Thoracic aorta (tissue), 2 donors: Measurements from ENCODE around the gene PHF1. TPM values are rescaled to one million over a fixed set of nuclear protein-coding genes. Genes with fewer than 3 reads are reported as not detected.
A peak's percentile ranks its signal among the peaks of the same experiment; 100 is the strongest.

Source experiments
- ATAC-seq: fragments of 150-250 bp; one replicate; pipeline ENCODE4 v1.8.0; 2017; ENCODE audit warnings: low read depth; ENCODE audit not compliant: insufficient number of reproducible peaks, low FRiP score
- DNase-seq: peaks from one replicate; pipeline ENCODE4 v3.0.0-alpha.2; 2020; ENCODE audit warnings: low spot score
- H3K27ac ChIP-seq, 2 donors: fragments of 200-600 bp; sonication (generic); 1 replicate in 1 of 2; 2 replicates in 1 of 2; pipeline ENCODE4 v1.5.1; 2016; ENCODE audit warnings: mild to moderate bottlenecking in 2 of 2, moderate library complexity in 2 of 2
- H3K27me3 ChIP-seq: fragments of 200-600 bp; sonication (generic); replicated peaks from 2 replicates; pipeline ENCODE4 v1.6.0; 2016; ENCODE audit warnings: mild to moderate bottlenecking; ENCODE audit not compliant: insufficient read depth
- H3K36me3 ChIP-seq: fragments of 200-600 bp; sonication (generic); one replicate; pipeline ENCODE4 v1.5.1; 2016
- H3K4me1 ChIP-seq, 2 donors: fragments of 200-600 bp; sonication (generic); 1 replicate in 1 of 2; 2 replicates in 1 of 2; pipeline versions ENCODE4 v1.5.1 to v1.6.0; 2016; ENCODE audit warnings: low read depth in 2 of 2, mild to moderate bottlenecking in 1 of 2; ENCODE audit not compliant: control insufficient read depth in 1 of 2
- H3K4me3 ChIP-seq: fragments of 200-600 bp; sonication (generic); 2 replicates; pipeline ENCODE4 v1.5.1; 2016; ENCODE audit warnings: mild to moderate bottlenecking
- H3K9me3 ChIP-seq: fragments of 200-600 bp; sonication (generic); 2 replicates; pipeline ENCODE4 v1.5.1; 2016
- CTCF ChIP-seq: fragments of 200-600 bp; sonication (generic); IDR thresholded peaks from one replicate; pipeline ENCODE4 v1.5.1; 2019; ENCODE audit warnings: antibody characterized with exemption
- total RNA-seq, 2 donors: library from RNA; depleted of rRNA; stranded (reverse); fragments of >200 nt; gene quantifications; one replicate each; pipeline versions ENCODE4 v1.1.0 to v1.2.3, GENCODE V29; 2016

The PHF1 gene
- total RNA-seq, 2 donors from 2014 or later = 82.0 to 104 TPM

- Histone ChIP-seq H3K27ac (peak overlapping the region; percentile 88 to 96), H3K9me3 (no peaks in the 10 kb centered on the region), H3K4me3 (peak overlapping the region; percentile 99), H3K36me3 (peaks cover 31% of the 10 kb centered on the region), H3K4me1 (peaks cover 7 to 48% of the 10 kb centered on the region in 2 donors), H3K27me3 (no peaks in the 10 kb centered on the region)
- ATAC-seq (no peak), DNase-seq (no peak)
- TF ChIP-seq CTCF = no peak
These were observed 805 bp downstream of the PHF1 start for GRCh38 chr6:33411632-33412005.

GRCh38 chr6:33412140-33413009 lies 1.6 kb downstream of the PHF1 start:
- DNase-seq (no peak), ATAC-seq (no peak)
- Histone ChIP-seq H3K4me1 (peaks cover 15 to 56% of the 10 kb centered on the region in 2 donors), H3K27me3 (no peaks in the 10 kb centered on the region), H3K36me3 (peaks cover 31% of the 10 kb centered on the region), H3K27ac (peak overlapping the region; percentile 88 to 96), H3K9me3 (no peaks in the 10 kb centered on the region), H3K4me3 (peak overlapping the region; percentile 99)
- TF ChIP-seq CTCF = no peak

- Histone ChIP-seq H3K4me1 (peaks cover 16 to 58% of the 10 kb centered on the region in 2 donors), H3K27ac (no peak overlapping the region), H3K27me3 (no peaks in the 10 kb centered on the region), H3K36me3 (peaks cover 31% of the 10 kb centered on the region), H3K9me3 (no peaks in the 10 kb centered on the region), H3K4me3 (no peak overlapping the region)
- DNase-seq (no peak), ATAC-seq (no peak)
- TF ChIP-seq CTCF = no peak
These were observed 2.7 kb downstream of the PHF1 start for GRCh38 chr6:33413241-33414120.

- Histone ChIP-seq H3K27me3 (no peaks in the 10 kb centered on the region), H3K36me3 (peaks cover 31% of the 10 kb centered on the region), H3K4me1 (peaks cover 20 to 71% of the 10 kb centered on the region in 2 donors), H3K4me3 (no peak overlapping the region), H3K27ac (no peak overlapping the region), H3K9me3 (no peaks in the 10 kb centered on the region)
- TF ChIP-seq CTCF = no peak
- no peak for DNase-seq
- ATAC-seq = no peak
These were observed 3.9 kb downstream of the PHF1 start for GRCh38 chr6:33414592-33415271.

GRCh38 chr6:33415831-33416230 lies 5.0 kb downstream of the PHF1 start:
- no peak for TF ChIP-seq CTCF
- no peak overlapping the region for H3K27ac ChIP-seq

More at GRCh38 chr6:33415831-33416230, 5.0 kb downstream of the PHF1 start:
- H3K27me3 ChIP-seq = no peaks in the 10 kb centered on the region
- H3K36me3 ChIP-seq = peaks cover 31% of the 10 kb centered on the region
- ATAC-seq (no peak), DNase-seq (no peak)
- peaks cover 20 to 72% of the 10 kb centered on the region in 2 donors for H3K4me1 ChIP-seq
- no peaks in the 10 kb centered on the region for H3K9me3 ChIP-seq
- no peak overlapping the region for H3K4me3 ChIP-seq
